Measurements from ENCODE around the gene NHP2.

DNA sequence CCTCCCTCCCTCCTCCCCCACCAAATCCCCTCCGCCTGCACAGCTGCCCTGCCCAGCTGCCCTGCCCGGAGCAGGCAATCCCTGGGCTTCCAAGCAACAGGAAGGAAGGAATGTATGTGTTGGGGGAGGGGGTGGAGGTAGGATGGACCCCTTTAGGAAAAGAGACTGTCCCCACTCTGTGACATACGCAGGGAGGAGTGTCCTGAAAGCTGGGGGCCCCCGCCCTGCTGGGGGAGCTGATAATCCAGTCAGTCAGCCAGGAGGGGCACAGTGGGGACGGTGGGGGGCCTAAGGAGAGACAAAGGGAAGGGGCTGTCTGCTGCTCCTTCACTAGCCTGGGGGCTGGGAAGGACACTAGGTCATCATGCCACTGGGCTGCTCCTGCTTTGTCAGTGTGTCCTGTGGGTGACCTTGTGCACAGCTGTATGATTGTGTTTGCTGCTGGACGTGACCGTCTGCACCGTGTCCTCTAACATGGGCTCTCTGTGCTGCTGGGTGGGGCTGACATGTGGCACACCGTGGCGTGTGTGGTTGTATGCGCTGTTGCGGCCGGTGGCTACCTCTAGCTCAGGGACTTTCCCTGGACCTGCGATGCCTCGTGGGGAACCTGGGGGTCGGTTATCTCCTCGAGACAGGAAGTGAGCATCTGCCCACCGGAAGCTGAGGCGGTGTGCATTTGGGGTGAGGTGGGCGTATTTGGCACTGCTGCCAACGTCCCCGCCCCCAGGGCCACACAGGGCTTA is 37.4 kb downstream of the NHP2 start:
- TF ChIP-seq CTCF (IDR thresholded peaks at IDR 0.05; ENCODE audit: low read depth, low read length) = no peak
- no peak for TF ChIP-seq EZH2phosphoT487 (IDR thresholded peaks at IDR 0.05; ENCODE audit: low read depth)
